H1 (cell line): ENCODE data around the gene SLC6A18. TPM values are rescaled to one million over a fixed set of nuclear protein-coding genes. Genes with fewer than 3 reads are reported as not detected.

Experiments used
- ASH2L ChIP-seq: fragments of 200-600, 300-600 bp; sonication (generic); IDR thresholded peaks from one replicate; pipeline ENCODE4 v1.7.1; 2017; ENCODE audit warnings: low read length
- CEBPB ChIP-seq: IDR thresholded peaks from 2 replicates; pipeline ENCODE4 v1.6.1; 2012; ENCODE audit warnings: low read depth, low read length
- POLR2A ChIP-seq, 2 experiments: IDR thresholded peaks; 1 replicate in 1 of 2; 2 replicates in 1 of 2; pipeline ENCODE4 v1.6.1; 2011; ENCODE audit warnings: low read depth in 2 of 2, low read length in 2 of 2, mild to moderate bottlenecking in 2 of 2; ENCODE audit errors: control extremely low read depth in 1 of 2
- POLR2AphosphoS5 ChIP-seq: IDR thresholded peaks from 2 replicates; pipeline ENCODE4 v1.6.1; 2011; ENCODE audit warnings: low read depth, low read length
- RXRA ChIP-seq: IDR thresholded peaks from 2 replicates; pipeline ENCODE4 v1.6.1; 2011; ENCODE audit warnings: low read depth, mild to moderate bottlenecking, low read length, moderate library complexity; ENCODE audit not compliant: insufficient read depth
- SIX5 ChIP-seq: IDR thresholded peaks from 2 replicates; pipeline ENCODE4 v1.6.1; 2011; ENCODE audit warnings: mild to moderate bottlenecking, low read depth, low read length
- SP1 ChIP-seq: IDR thresholded peaks from 2 replicates; pipeline ENCODE4 v1.6.1; 2011; ENCODE audit warnings: low read depth, low read length
- SUZ12 ChIP-seq: fragments of 200-600 bp; sonication (generic); IDR thresholded peaks from 2 replicates; pipeline ENCODE4 v1.6.1; 2012; ENCODE audit warnings: mild to moderate bottlenecking, inconsistent platforms, low read length, moderate library complexity, mixed read lengths
- TEAD4 ChIP-seq: IDR thresholded peaks from 2 replicates; pipeline ENCODE4 v1.6.1; 2012; ENCODE audit warnings: low read depth, low read length, inconsistent platforms, mixed read lengths
- polyA plus RNA-seq, 7 experiments: library from polyadenylated mRNA; depleted of rRNA in 3 of 7; stranded (reverse) in 5 of 7; unstranded in 2 of 7; fragments of >200 nt in 5 of 7; fragments of 200-250 nt in 2 of 7; gene quantifications; 1 replicate in 5 of 7; 2 replicates in 1 of 7; 4 replicates in 1 of 7; pipeline versions ENCODE4 v1.2.1 to v1.2.3, GENCODE V29; 2011 to 2013; ENCODE audit warnings: missing spikeins in 2 of 7, mixed read lengths in 2 of 7
- total RNA-seq: library from RNA; stranded (reverse); fragmentation: NEBNext Ultra II Directional; extraction: Animal tissue kit (Norgen Biotek cat#: 25700); gene quantifications from 2 replicates; pipeline ENCODE4 v1.2.1, GENCODE V29; 2021
- TF ChIP-seq, protein P1 (sequence below): IDR thresholded peaks from 2 replicates; pipeline ENCODE4 v1.6.1; 2012; ENCODE audit warnings: low read length, inconsistent platforms

SLC6A18 gene
- total and polyA plus RNA-seq, 2 of the 8 experiments (the other 6 are each of a cell fraction or from before 2014, with no cell fraction given), result not detected

DNA sequence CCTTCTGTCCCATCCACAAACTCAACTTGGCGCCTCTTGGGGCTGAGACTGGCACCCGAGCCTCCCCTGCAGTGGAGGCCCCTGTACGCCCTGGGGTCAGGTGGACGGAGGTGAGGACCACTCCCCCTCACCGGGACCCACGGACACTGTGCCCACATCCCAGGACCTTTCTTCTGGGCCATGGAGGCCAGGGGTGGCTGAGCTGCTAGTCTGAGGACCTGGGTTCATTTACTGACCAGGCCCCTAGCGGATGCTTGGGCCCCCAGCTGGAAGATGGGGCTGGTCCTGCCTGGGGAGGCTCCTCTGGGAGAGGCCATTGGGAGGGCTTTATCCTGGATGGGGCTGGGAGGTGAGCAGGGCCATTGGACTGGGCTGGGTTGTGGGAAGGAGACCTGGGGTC is 40.7 kb upstream of the SLC6A18 start (continued):
- TF ChIP-seq RXRA, result no peak
- no peak for TF ChIP-seq ASH2L
- TF ChIP-seq, protein P1, sequence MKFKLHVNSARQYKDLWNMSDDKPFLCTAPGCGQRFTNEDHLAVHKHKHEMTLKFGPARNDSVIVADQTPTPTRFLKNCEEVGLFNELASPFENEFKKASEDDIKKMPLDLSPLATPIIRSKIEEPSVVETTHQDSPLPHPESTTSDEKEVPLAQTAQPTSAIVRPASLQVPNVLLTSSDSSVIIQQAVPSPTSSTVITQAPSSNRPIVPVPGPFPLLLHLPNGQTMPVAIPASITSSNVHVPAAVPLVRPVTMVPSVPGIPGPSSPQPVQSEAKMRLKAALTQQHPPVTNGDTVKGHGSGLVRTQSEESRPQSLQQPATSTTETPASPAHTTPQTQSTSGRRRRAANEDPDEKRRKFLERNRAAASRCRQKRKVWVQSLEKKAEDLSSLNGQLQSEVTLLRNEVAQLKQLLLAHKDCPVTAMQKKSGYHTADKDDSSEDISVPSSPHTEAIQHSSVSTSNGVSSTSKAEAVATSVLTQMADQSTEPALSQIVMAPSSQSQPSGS, result no peak
- TF ChIP-seq POLR2AphosphoS5, result no peak
- no peak for TF ChIP-seq SP1
- no peak for TF ChIP-seq SIX5
- no peak for TF ChIP-seq SUZ12
- TF ChIP-seq POLR2A (IDR thresholded peaks at IDR 0.05; ENCODE audit: control extremely low read depth in 1 of 2, low read depth in 2 of 2, low read length in 2 of 2), result no peak
- TF ChIP-seq TEAD4, result no peak
- no peak for TF ChIP-seq CEBPB
